GM12875 (cell line): ENCODE measurements around the gene SPINT1.
A peak's percentile ranks its signal among the peaks of the same experiment; 100 is the strongest.

ENCODE experiments used
- H3K4me3 ChIP-seq: one replicate; pipeline ENCODE4 v1.5.1; 2011; ENCODE audit warnings: low read depth, low read length, control low read depth
- TF ChIP-seq, protein P1 (sequence below): IDR thresholded peaks from 2 replicates; pipeline ENCODE4 v1.5.1; 2011; ENCODE audit warnings: low read depth, mild to moderate bottlenecking, control low read depth, inconsistent platforms, low read length, moderate library complexity, borderline replicate concordance; ENCODE audit not compliant: insufficient read depth

Gene SPINT1, protein sequence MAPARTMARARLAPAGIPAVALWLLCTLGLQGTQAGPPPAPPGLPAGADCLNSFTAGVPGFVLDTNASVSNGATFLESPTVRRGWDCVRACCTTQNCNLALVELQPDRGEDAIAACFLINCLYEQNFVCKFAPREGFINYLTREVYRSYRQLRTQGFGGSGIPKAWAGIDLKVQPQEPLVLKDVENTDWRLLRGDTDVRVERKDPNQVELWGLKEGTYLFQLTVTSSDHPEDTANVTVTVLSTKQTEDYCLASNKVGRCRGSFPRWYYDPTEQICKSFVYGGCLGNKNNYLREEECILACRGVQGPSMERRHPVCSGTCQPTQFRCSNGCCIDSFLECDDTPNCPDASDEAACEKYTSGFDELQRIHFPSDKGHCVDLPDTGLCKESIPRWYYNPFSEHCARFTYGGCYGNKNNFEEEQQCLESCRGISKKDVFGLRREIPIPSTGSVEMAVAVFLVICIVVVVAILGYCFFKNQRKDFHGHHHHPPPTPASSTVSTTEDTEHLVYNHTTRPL

DNA sequence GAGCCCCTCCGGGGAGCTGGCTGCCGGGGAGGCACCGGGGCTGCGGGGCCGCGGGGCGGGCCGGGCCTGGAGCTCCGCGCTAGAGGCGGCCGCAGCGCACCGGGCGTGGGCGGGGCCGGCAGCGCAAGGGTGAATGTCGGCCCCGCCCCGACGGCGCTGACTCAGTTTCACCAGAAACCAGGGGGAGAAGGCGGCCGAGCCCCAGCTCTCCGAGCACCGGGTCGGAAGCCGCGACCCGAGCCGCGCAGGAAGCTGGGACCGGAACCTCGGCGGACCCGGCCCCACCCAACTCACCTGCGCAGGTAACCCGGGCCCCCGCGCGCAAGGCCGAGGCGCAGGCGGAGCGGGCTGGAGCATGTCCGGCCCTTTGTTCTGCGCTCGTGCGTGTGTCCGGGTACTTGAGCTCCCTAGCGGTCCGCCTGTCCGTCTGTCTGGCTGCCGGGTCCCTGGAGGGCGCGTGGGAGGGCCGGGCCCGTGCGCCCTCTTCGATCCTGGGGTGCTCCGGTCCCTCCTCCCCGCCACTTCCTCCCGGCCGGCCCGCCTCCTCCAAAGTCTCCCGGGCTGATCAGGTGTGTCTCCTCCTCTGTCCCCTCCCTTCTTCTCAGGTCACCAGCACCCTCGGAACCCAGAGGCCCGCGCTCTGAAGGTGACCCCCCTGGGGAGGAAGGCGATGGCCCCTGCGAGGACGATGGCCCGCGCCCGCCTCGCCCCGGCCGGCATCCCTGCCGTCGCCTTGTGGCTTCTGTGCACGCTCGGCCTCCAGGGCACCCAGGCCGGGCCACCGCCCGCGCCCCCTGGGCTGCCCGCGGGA is at the start of gene SPINT1:
Gene SPINT1, plus strand, starts transcription at position 164 of the 811 bp plus-strand sequence. Its CDS starts 507 bp downstream, at position 671.
- peak within 1 kb of the TSS; percentile 69 for H3K4me3 ChIP-seq
- TF ChIP-seq, protein P1, sequence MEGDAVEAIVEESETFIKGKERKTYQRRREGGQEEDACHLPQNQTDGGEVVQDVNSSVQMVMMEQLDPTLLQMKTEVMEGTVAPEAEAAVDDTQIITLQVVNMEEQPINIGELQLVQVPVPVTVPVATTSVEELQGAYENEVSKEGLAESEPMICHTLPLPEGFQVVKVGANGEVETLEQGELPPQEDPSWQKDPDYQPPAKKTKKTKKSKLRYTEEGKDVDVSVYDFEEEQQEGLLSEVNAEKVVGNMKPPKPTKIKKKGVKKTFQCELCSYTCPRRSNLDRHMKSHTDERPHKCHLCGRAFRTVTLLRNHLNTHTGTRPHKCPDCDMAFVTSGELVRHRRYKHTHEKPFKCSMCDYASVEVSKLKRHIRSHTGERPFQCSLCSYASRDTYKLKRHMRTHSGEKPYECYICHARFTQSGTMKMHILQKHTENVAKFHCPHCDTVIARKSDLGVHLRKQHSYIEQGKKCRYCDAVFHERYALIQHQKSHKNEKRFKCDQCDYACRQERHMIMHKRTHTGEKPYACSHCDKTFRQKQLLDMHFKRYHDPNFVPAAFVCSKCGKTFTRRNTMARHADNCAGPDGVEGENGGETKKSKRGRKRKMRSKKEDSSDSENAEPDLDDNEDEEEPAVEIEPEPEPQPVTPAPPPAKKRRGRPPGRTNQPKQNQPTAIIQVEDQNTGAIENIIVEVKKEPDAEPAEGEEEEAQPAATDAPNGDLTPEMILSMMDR: no peak

DNA sequence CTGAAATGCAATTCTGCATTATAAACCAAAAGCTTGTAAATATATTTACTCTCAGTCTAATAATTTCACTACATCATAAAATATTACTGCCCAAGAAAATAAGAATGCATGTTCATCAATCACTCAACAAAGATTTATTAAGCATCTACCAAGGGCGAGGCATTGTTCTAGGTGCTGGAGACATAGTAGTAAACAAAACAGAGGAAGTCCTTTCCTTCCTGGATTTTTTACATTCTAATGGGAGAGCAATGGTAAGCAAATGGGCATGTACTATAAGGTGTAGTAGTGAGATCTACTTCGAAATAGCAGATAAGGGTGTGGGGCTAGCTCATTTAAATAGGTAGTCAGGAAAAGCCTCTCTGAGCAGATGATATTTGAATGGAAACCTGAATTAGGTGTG is 47.8 kb upstream of the SPINT1 start:
- TF ChIP-seq, protein P1: no peak
- H3K4me3 ChIP-seq: no peak overlapping the region

DNA sequence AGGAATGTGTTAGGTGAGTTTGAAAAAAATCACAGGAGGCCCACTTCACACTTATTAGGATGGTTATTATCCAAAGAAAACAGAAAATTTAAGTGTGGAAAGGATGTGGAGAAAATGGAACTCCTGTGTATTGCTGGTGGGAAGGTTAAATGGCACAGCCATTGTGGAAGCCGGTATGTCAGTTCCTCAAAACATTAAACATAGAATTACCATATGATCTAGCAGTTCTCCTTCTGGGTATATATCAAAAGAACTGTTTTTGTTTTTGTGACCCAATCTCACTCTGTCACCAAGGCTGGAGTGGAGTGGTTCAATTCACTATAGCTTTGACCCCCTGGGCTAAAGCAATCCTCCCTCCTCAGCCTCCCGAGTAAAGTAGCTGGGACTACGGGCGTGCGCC is 47.3 kb upstream of the SPINT1 start:
- no peak overlapping the region for H3K4me3 ChIP-seq
- TF ChIP-seq, protein P1: no peak

DNA sequence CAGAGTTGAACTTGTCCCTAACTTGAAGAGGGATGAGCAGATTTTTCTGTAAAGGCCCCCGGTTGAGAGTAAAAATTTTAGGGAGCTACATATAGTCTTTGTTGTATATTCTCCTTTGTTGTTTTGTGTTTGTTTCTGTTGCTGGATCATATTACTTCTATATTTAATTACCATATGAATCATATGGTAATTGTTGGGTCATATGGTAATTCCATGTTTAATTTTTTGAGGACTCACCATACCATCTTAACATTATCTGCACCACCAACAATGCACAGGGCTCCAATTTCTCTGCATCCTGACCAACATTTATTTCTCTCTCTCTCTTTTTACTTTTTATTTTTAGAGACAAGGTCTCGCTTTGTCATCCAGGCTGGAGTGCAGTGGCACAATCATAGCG is 44.3 kb upstream of the SPINT1 start:
- TF ChIP-seq, protein P1: no peak
- no peak overlapping the region for H3K4me3 ChIP-seq

DNA sequence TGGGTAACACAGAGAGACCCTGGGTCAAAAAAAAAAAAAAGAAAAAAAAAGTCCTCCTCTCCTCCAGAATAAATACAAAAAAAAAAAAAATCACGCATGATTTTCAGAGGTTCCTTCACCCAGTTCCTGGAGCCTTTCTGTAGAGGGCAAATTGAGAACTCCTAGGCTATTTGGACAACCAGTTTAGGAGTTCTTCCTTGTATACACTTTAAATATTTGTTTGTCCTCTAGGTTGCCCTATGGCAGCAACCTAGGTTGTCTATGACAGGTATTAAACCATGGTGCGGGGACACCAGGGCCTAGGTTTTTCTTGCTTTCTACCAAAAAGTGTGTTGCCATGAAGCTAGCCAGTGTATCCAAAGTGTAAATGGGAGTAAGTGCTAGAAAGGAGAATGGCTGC is 40.8 kb upstream of the SPINT1 start:
- no peak overlapping the region for H3K4me3 ChIP-seq
- TF ChIP-seq, protein P1: no peak

DNA sequence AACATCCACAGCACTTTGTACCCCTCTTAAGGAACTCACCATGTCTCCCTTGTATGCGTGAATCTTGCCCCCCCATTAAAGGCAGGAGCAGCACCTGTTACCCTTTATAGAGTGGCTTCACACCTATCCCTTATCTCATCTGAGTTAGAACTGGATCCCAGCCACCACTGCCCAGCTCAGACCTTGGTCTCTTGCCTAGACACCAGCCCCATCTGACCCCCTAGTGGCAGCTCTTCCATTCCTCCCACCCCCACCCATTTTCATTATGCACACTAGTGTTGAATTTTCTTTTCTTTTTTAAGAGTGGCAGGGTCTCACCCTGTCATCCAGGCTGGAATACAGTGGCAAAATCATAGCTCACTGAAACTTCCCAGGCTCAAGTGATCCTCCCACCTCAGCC is 40.2 kb upstream of the SPINT1 start:
- TF ChIP-seq, protein P1: 0 out of 2 replicates have a peak, but pooled peaks have one; percentile 9
- H3K4me3 ChIP-seq: no peak overlapping the region

DNA sequence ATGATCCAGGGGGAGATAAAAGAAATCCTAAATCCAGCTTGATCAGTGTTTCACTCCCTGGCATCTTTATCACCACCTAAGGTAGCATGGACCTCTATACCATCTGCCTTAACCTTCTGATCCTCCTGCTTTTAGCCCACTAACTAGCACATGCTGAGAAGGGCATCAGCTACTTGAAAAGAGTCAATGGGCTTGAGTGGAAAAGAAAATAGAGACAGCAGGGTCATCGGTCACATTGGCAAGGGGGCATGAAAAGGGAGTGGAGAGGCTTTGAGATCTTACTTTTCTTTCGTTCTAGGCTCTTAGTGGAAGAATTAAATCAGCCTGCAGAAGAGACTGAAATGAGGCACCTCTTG is 37.2 kb upstream of the SPINT1 start:
- H3K4me3 ChIP-seq: peak overlapping the region; percentile 69

More for the DNA sequence above, 37.2 kb upstream of the SPINT1 start:
- TF ChIP-seq, protein P1: no peak
